Esophagus muscularis mucosa (tissue), 4 donors: ENCODE data around the gene IFI27L2. TPM values are rescaled to one million over a fixed set of nuclear protein-coding genes. Genes with fewer than 3 reads are reported as not detected.

Source experiments
- DNase-seq: peaks from one replicate; pipeline ENCODE4 v3.0.0-alpha.2; 2017; ENCODE audit errors: extremely low spot score
- H3K27ac ChIP-seq, 4 donors: fragments of 200-600 bp; sonication (generic); replicated peaks in 1 of 4; 1 replicate in 3 of 4; 2 replicates in 1 of 4; pipeline ENCODE4 v1.5.1; 2016 to 2019; ENCODE audit warnings: mild to moderate bottlenecking in 1 of 4
- H3K27me3 ChIP-seq, 4 donors: fragments of 200-600 bp; sonication (generic); one replicate each; pipeline versions ENCODE4 v1.5.1 to v1.6.0; 2016 to 2019
- H3K36me3 ChIP-seq, 4 donors: fragments of 200-600 bp; sonication (generic); one replicate each; pipeline ENCODE4 v1.5.1; 2016 to 2019
- H3K4me1 ChIP-seq, 4 donors: fragments of 200-600 bp; sonication (generic); one replicate each; pipeline ENCODE4 v1.5.1; 2016 to 2019
- H3K4me3 ChIP-seq, 4 donors: fragments of 200-600 bp; sonication (generic); 1 replicate in 2 of 4; 2 replicates in 2 of 4; pipeline ENCODE4 v1.5.1; 2016 to 2019; ENCODE audit warnings: mild to moderate bottlenecking in 4 of 4, moderate library complexity in 1 of 4
- H3K9me3 ChIP-seq, 4 donors: fragments of 200-600 bp; sonication (generic); 1 replicate in 3 of 4; 2 replicates in 1 of 4; pipeline ENCODE4 v1.5.1; 2016 to 2019
- CTCF ChIP-seq, 3 experiments: fragments of 200-600 bp in 2 of 3; fragments of 450-650 bp in 1 of 3; sonication (generic) in 2 of 3; IDR thresholded peaks; one replicate each; pipeline ENCODE4 v1.5.1; 2017 to 2019; ENCODE audit warnings: antibody characterized with exemption in 3 of 3, mild to moderate bottlenecking in 2 of 3, moderate library complexity in 1 of 3
- EP300 ChIP-seq: sonication (generic); formaldehyde crosslinking; IDR thresholded peaks from one replicate; pipeline ENCODE4 v1.6.1; 2017; ENCODE audit warnings: antibody characterized with exemption
- POLR2A ChIP-seq: fragments of 450-650 bp; IDR thresholded peaks from one replicate; pipeline ENCODE4 v1.6.1; 2017; ENCODE audit warnings: antibody characterized with exemption, moderate library complexity, mild to moderate bottlenecking, low read depth
- POLR2AphosphoS5 ChIP-seq, 2 donors: sonication (generic); formaldehyde crosslinking; IDR thresholded peaks; one replicate each; pipeline ENCODE4 v1.6.1; 2017; ENCODE audit warnings: antibody characterized with exemption in 2 of 2
- WGBS: methylation state at CpG from one replicate; pipeline ENCODE4 v1.1.5; 2018; 5-methylcytosine and 5-hydroxymethylcytosine counted together
- intact Hi-C: fragments of 100-400 bp; cut with DNase I; formaldehyde crosslinking; loops from one replicate; pipeline ENCODE4 v1.15.1; 2023
- total RNA-seq, 4 donors: library from RNA; depleted of rRNA; stranded (reverse); fragments of >200 nt; gene quantifications; one replicate each; pipeline versions ENCODE4 v1.1.0 to v1.2.1, GENCODE V29; 2016

Gene IFI27L2
- total RNA-seq, 4 donors from 2014 or later, result 38.8 to 83.9 (median 64.7) TPM

- no peak overlapping the region for H3K4me3 ChIP-seq
- no peak for TF ChIP-seq POLR2A
- TF ChIP-seq POLR2AphosphoS5 (IDR thresholded peaks at IDR 0.05), result no peak
- TF ChIP-seq CTCF (IDR thresholded peaks at IDR 0.05), result no peak
- no peak for TF ChIP-seq EP300
- intact Hi-C loops, result loop anchor here (10.0 kb wide), 1 partner anchor 1445 kb away; the partner anchor contains the start of gene GLRX5
- H3K36me3 ChIP-seq, result no peaks in the 10 kb centered on the region
- H3K9me3 ChIP-seq, result no peaks in the 10 kb centered on the region
- WGBS, result 94% methylated on average over 4 of the region's 4 CpGs
- H3K4me1 ChIP-seq, result no peaks in the 10 kb centered on the region
- no peak overlapping the region for H3K27ac ChIP-seq
- H3K27me3 ChIP-seq, result no peaks in the 10 kb centered on the region
- no peak for DNase-seq
These were observed 39.9 kb downstream of the IFI27L2 start for GRCh38 chr14:94089479-94089878.

GRCh38 chr14:94088516-94088915 is 40.9 kb downstream of the IFI27L2 start:
- no peak for DNase-seq
- no peaks in the 10 kb centered on the region for H3K4me1 ChIP-seq
- intact Hi-C loops, result loop anchor here (10.0 kb wide), 1 partner anchor 1446 kb away; the partner anchor contains the start of gene GLRX5
- H3K27ac ChIP-seq, result no peak overlapping the region
- 80% methylated on average over 5 of the region's 5 CpGs for WGBS
- no peak overlapping the region for H3K4me3 ChIP-seq
- H3K27me3 ChIP-seq, result no peaks in the 10 kb centered on the region
- TF ChIP-seq POLR2A (no peak), CTCF (IDR thresholded peaks at IDR 0.05) (no peak), POLR2AphosphoS5 (IDR thresholded peaks at IDR 0.05) (no peak), EP300 (no peak)
- H3K36me3 ChIP-seq, result no peaks in the 10 kb centered on the region
- H3K9me3 ChIP-seq, result no peaks in the 10 kb centered on the region

GRCh38 chr14:94087891-94088290 is 41.5 kb downstream of the IFI27L2 start:
- intact Hi-C loops, result loop anchor here (10.0 kb wide), 1 partner anchor 1447 kb away; the partner anchor contains the start of gene GLRX5
- DNase-seq, result no peak
- no peaks in the 10 kb centered on the region for H3K9me3 ChIP-seq
- H3K36me3 ChIP-seq, result no peaks in the 10 kb centered on the region
- no peak overlapping the region for H3K27ac ChIP-seq
- no peak overlapping the region for H3K4me3 ChIP-seq
- 76% methylated on average over 4 of the region's 4 CpGs for WGBS
- no peaks in the 10 kb centered on the region for H3K4me1 ChIP-seq
- TF ChIP-seq POLR2AphosphoS5 (IDR thresholded peaks at IDR 0.05), result no peak
- H3K27me3 ChIP-seq, result no peaks in the 10 kb centered on the region

GRCh38 chr14:94081386-94081820 is 48.0 kb downstream of the IFI27L2 start:
- no peak for DNase-seq
- Histone ChIP-seq H3K27ac (peak overlapping the region; percentile 94 to 96 (median 95)), H3K4me3 (peak overlapping the region; percentile 78 to 98 (median 91)), H3K27me3 (no peaks in the 10 kb centered on the region), H3K9me3 (no peaks in the 10 kb centered on the region), H3K4me1 (peaks cover 41 to 48% (median 45%) of the 10 kb centered on the region in 4 donors), H3K36me3 (peaks cover 0 to 23% (median 15%) of the 10 kb centered on the region in 4 donors)
- TF ChIP-seq POLR2A (no peak), POLR2AphosphoS5 (IDR thresholded peaks at IDR 0.05) (no peak), EP300 (no peak), CTCF (IDR thresholded peaks at IDR 0.05) (no peak)
- intact Hi-C loops, result loop anchor here (5.0 to 10.0 kb wide), 2 partner anchors 46 to 1453 kb away; partner anchors contain the start of genes GLRX5 and IFI27L2
- 0% methylated on average over 15 of the region's 19 CpGs for WGBS

GRCh38 chr14:94080621-94081385 is 48.6 kb downstream of the IFI27L2 start, which contains the start of the genes DDX24 and IFI27L1:
TSS of gene DDX24 (minus strand) at chr14:94081202. CDS start at chr14:94079742, 1,460 bp downstream.
TSS of gene IFI27L1 (plus strand) at chr14:94081310. CDS start at chr14:94096938, 15,628 bp downstream.
- peaks cover 47 to 54% (median 51%) of the 10 kb centered on the region in 4 donors for H3K4me1 ChIP-seq
- no peaks in the 10 kb centered on the region for H3K9me3 ChIP-seq
- peak within 1 kb of the TSS; percentile 78 to 98 (median 91) for H3K4me3 ChIP-seq
- intact Hi-C loops, result loop anchor here (5.0 to 10.0 kb wide), 2 partner anchors 46 to 1454 kb away; partner anchors contain the start of genes GLRX5 and IFI27L2
- peak within 1 kb of the TSS; percentile 94 to 96 (median 95) for H3K27ac ChIP-seq
- H3K27me3 ChIP-seq, result no peaks in the 10 kb centered on the region
- peak; percentile 96 for TF ChIP-seq POLR2A
- TF ChIP-seq EP300, result no peak
- TF ChIP-seq POLR2AphosphoS5 (IDR thresholded peaks at IDR 0.05), result peak; percentile 99
- under 1% methylated on average over 47 of the region's 77 CpGs for WGBS
- DNase-seq, result peak; percentile 99
- peaks cover 0 to 28% (median 15%) of the 10 kb centered on the region in 4 donors for H3K36me3 ChIP-seq
